HUES6 (cell line): Measurements from ENCODE around the gene DEPP1.
A peak's percentile ranks its signal among the peaks of the same experiment; 100 is the strongest.
"Not testable (repeated sequence)": the region's sequence is repeated elsewhere in the genome, so short reads cannot be mapped to it uniquely, and the experiment has no call there.

ENCODE experiments used
- H3K27ac ChIP-seq: 2 replicates; pipeline ENCODE4 v1.7.0; 2013; ENCODE audit warnings: low read depth, mild to moderate bottlenecking, low read length, inconsistent platforms
- H3K27me3 ChIP-seq: 2 replicates; pipeline ENCODE4 v1.6.1; 2013; ENCODE audit warnings: low read length; ENCODE audit not compliant: control insufficient read depth, insufficient read depth
- H3K36me3 ChIP-seq: 2 replicates; pipeline ENCODE4 v1.6.1; 2013; ENCODE audit warnings: low read length; ENCODE audit not compliant: control insufficient read depth, insufficient read depth
- H3K4me1 ChIP-seq: 2 replicates; pipeline ENCODE4 v1.6.1; 2013; ENCODE audit warnings: low read length; ENCODE audit not compliant: control insufficient read depth, insufficient read depth
- H3K4me3 ChIP-seq: 2 replicates; pipeline ENCODE4 v1.5.1; 2013; ENCODE audit warnings: low read depth, low read length
- H3K9ac ChIP-seq: one replicate; pipeline ENCODE4 v1.6.1; 2013; ENCODE audit warnings: mild to moderate bottlenecking, low read length
- H3K9me3 ChIP-seq: 2 replicates; pipeline ENCODE4 v1.6.1; 2013; ENCODE audit warnings: low read depth, low read length; ENCODE audit not compliant: control insufficient read depth, insufficient read depth

The DEPP1 gene

GRCh38 chr10:44978570-44979280, at the start of gene DEPP1:
TSS of gene DEPP1 (minus strand) at chr10:44978809. CDS start at chr10:44978030, 779 bp downstream.
- H3K9ac ChIP-seq = no peak within 1 kb of the TSS
- peak within 1 kb of the TSS; percentile 22; the same call in 1 of the 2 replicates for H3K27ac ChIP-seq
- no peaks in the 10 kb centered on the region for H3K36me3 ChIP-seq
- H3K4me3 ChIP-seq = peak within 1 kb of the TSS; percentile 36; the same call in 1 of the 2 replicates
- no peaks in the 10 kb centered on the region for H3K9me3 ChIP-seq
- peaks cover 65% of the 10 kb centered on the region for H3K4me1 ChIP-seq
- no peaks in the 10 kb centered on the region for H3K27me3 ChIP-seq

GRCh38 chr10:45023426-45023825, 44.8 kb upstream of the DEPP1 start:
- no peaks in the 10 kb centered on the region for H3K4me1 ChIP-seq
- no peak overlapping the region for H3K27ac ChIP-seq
- no peak overlapping the region for H3K9ac ChIP-seq
- 0 out of 2 replicates have a peak, but pooled peaks cover 8% of the 10 kb centered on the region for H3K9me3 ChIP-seq
- no peak overlapping the region for H3K4me3 ChIP-seq
- no peaks in the 10 kb centered on the region for H3K36me3 ChIP-seq
- no peaks in the 10 kb centered on the region for H3K27me3 ChIP-seq

- Histone ChIP-seq H3K36me3 (no peaks in the 10 kb centered on the region), H3K4me3 (no peak overlapping the region), H3K9ac (no peak overlapping the region), H3K4me1 (no peaks in the 10 kb centered on the region), H3K27ac (no peak overlapping the region), H3K9me3 (peaks cover 5% of the 10 kb centered on the region), H3K27me3 (no peaks in the 10 kb centered on the region)
Observed at GRCh38 chr10:45015590-45015989, 37.0 kb upstream of the DEPP1 start.

DNA sequence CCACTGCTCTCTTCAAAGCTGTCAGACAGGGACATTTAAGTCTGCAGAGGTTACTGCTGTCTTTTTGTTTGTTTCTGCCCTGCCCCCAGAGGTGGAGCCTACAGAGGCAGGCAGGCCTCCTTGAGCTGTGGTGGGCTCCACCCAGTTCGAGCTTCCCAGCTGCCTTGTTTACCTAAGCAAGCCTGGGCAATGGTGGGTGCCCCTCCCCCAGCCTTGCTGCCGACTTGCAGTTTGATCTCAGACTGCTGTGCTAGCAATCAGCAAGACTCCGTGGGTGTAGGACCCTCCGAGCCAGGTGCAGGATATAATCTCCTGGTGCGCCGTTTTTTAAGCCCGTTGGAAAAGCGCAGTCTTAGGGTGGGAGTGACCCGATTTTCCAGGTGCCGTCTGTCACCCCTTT, 35.9 kb upstream of the DEPP1 start:
- not testable (repeated sequence) for H3K27ac ChIP-seq, H3K4me1 ChIP-seq, H3K4me3 ChIP-seq, H3K27me3 ChIP-seq, H3K36me3 ChIP-seq, H3K9me3 ChIP-seq, H3K9ac ChIP-seq

- Histone ChIP-seq H3K9ac (no peak overlapping the region), H3K4me1 (0 out of 2 replicates have a peak, but pooled peaks cover 2% of the 10 kb centered on the region), H3K27ac (no peak overlapping the region), H3K9me3 (no peaks in the 10 kb centered on the region; the same call in 1 of the 2 replicates), H3K27me3 (no peaks in the 10 kb centered on the region), H3K4me3 (no peak overlapping the region), H3K36me3 (peaks cover 1% of the 10 kb centered on the region; the same call in 1 of the 2 replicates)
Observed at GRCh38 chr10:45008524-45009161, 30.0 kb upstream of the DEPP1 start.

DNA sequence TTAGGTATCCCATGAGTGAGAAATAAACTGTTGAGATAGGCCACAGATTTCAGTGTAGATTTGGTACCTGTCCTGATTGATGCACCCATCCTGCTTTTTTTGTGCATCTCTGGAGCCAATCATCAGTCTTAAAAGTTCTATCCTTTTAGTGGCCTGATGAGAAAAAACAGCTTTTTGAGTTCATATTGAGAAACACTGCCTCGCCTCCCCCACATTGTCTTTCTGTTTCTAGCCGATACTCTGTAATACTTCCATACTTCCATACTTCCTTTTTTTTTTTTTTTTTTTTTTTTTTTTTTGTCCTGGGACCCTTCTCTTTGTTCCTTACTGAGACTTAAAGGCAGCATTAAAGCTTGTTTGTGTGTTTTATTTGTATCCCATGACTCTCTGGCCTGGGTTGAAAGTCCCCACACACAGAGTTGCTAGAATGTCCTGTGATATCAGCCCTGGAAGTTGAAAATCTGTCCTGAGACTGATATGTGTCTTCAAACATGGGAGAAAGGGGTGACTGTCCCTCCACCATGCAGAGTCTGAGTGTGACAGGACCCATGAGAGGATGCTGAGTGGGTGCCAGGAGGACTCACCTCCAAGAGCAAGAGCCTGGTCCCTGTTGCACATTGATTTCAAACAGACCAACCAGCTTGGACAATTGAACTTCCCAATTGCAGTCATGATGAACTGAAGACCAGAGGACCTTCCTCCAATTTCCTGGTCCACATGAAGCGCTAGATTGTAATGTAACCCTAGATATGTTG, 27.8 kb upstream of the DEPP1 start:
- Histone ChIP-seq H3K36me3 (peaks cover 4% of the 10 kb centered on the region; the same call in 1 of the 2 replicates), H3K9me3 (no peaks in the 10 kb centered on the region; the same call in 1 of the 2 replicates), H3K27me3 (no peaks in the 10 kb centered on the region), H3K4me3 (no peak overlapping the region), H3K27ac (no peak overlapping the region), H3K9ac (no peak overlapping the region), H3K4me1 (0 out of 2 replicates have a peak, but pooled peaks cover 2% of the 10 kb centered on the region)

- peaks cover under 1% of the 10 kb centered on the region; the same call in 1 of the 2 replicates for H3K27me3 ChIP-seq
- H3K36me3 ChIP-seq = peaks cover 4% of the 10 kb centered on the region; the same call in 1 of the 2 replicates
- no peak overlapping the region for H3K4me3 ChIP-seq
- H3K9ac ChIP-seq = no peak overlapping the region
- H3K27ac ChIP-seq = no peak overlapping the region
- H3K9me3 ChIP-seq = no peaks in the 10 kb centered on the region; the same call in 1 of the 2 replicates
- H3K4me1 ChIP-seq = peaks cover 5% of the 10 kb centered on the region; the same call in 1 of the 2 replicates
Observed at GRCh38 chr10:45005284-45005683, 26.7 kb upstream of the DEPP1 start.

DNA sequence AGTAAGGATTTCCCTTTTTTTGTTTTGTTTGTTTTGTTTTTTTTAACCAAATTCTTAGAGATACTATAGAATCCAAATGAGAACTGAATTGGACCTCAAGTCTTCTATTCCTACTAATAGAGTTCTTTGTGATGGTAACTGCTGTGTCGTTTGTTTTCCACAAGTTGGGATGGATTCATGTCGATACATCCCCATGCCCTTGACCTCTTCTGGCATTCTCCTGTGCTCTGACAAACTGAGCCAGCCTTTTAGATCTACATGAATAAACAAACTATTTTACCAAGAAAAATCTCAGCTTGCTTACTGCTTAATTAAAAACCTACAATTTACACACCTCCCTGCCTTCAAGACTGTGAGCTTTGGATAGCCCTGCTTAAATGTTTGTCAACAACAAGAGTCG, 26.1 kb upstream of the DEPP1 start:
- H3K4me3 ChIP-seq = no peak overlapping the region
- H3K27me3 ChIP-seq = peaks cover 2% of the 10 kb centered on the region; the same call in 1 of the 2 replicates
- peaks cover 8% of the 10 kb centered on the region; the same call in 1 of the 2 replicates for H3K4me1 ChIP-seq
- H3K27ac ChIP-seq = no peak overlapping the region
- H3K9me3 ChIP-seq = no peaks in the 10 kb centered on the region; the same call in 1 of the 2 replicates
- no peak overlapping the region for H3K9ac ChIP-seq
- H3K36me3 ChIP-seq = peaks cover 4% of the 10 kb centered on the region; the same call in 1 of the 2 replicates

GRCh38 chr10:45003432-45004000, 24.9 kb upstream of the DEPP1 start:
- Histone ChIP-seq H3K4me1 (peaks cover 8% of the 10 kb centered on the region; the same call in 1 of the 2 replicates), H3K9me3 (no peaks in the 10 kb centered on the region; the same call in 1 of the 2 replicates), H3K4me3 (no peak overlapping the region), H3K27me3 (peaks cover 2% of the 10 kb centered on the region; the same call in 1 of the 2 replicates), H3K9ac (no peak overlapping the region), H3K36me3 (peaks cover 4% of the 10 kb centered on the region; the same call in 1 of the 2 replicates), H3K27ac (no peak overlapping the region)

DNA sequence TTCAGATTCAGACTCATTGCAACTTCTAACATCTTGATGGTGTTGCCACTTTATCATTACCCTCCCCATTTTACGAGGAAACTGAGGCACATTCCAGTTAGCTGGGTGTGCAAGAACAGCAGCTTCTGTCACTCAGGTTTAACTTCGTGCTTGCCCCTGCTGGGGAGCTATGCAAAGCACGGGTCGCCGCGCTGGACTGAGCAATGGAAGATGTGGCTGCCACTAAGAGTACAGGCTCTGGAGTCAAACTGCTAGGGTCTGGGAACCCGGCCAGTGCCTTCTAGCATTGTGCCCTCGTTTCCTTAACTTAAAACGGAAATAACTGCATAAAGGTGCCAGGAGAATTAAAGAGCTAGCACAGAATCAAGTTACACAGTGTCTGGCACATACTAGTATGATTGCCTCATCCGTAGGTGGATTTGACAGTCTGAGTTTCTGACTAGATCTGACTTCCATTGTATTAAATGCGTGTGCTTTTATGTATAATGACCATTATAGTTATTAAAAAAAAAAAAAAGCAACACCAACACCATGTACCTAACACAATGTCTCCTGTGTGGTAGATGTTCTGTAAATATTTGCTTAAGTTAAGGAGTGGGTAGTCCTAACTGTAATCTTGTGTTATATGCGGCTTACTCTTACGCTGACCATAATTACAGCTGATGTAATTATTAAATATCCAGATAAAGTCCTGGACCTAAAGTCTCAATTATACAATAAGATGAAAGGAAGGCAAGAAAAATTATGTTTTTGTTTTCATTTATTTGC, 23.0 kb upstream of the DEPP1 start:
- H3K36me3 ChIP-seq = peaks cover 4% of the 10 kb centered on the region; the same call in 1 of the 2 replicates
- peak overlapping the region; percentile 64 for H3K4me3 ChIP-seq
- peaks cover 2% of the 10 kb centered on the region; the same call in 1 of the 2 replicates for H3K27me3 ChIP-seq
- no peak overlapping the region for H3K27ac ChIP-seq
- H3K9me3 ChIP-seq = no peaks in the 10 kb centered on the region; the same call in 1 of the 2 replicates
- peaks cover 6% of the 10 kb centered on the region; the same call in 1 of the 2 replicates for H3K4me1 ChIP-seq
- H3K9ac ChIP-seq = peak overlapping the region; percentile 29
